Ishikawa (cell line): ENCODE results near the gene CD300LG.

ENCODE experiments used
- FOXM1 ChIP-seq: IDR thresholded peaks from 2 replicates; pipeline ENCODE4 v1.6.1; 2012; ENCODE audit warnings: low read depth, borderline replicate concordance
- MAX ChIP-seq: IDR thresholded peaks from 2 replicates; pipeline ENCODE4 v1.6.1; 2012
- RAD21 ChIP-seq: IDR thresholded peaks from 2 replicates; pipeline ENCODE4 v1.6.1; 2012; ENCODE audit warnings: low read depth
- TCF12 ChIP-seq: IDR thresholded peaks from 2 replicates; pipeline ENCODE4 v1.6.1; 2012; ENCODE audit warnings: low read depth
- ZBTB7A ChIP-seq: IDR thresholded peaks from 2 replicates; pipeline ENCODE4 v1.6.1; 2012; ENCODE audit warnings: low read depth

GRCh38 chr17:43888548-43888947 lies 41.6 kb downstream of the CD300LG start:
- TF ChIP-seq ZBTB7A (no peak), RAD21 (no peak), MAX (no peak), TCF12 (no peak), FOXM1 (no peak)
